ENCODE data around the gene IRF5.

DNA sequence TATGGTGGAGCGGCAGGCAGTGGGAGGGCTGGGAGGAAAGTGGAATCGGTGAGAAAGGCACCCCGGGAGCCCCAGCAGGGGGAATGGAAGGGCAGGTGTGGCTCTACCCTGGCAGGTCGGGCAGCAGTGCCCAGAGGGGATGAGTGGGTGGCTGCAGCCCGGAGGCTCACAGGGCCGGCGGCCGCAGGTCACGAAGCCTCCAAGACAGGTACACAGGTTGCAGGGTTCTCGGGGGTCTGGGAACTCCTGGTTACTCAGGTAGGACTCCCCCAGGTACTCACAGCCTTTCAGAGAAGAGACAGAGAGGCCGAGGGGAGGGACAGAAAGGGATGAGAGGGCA is 49.0 kb upstream of the IRF5 start:
- TF ChIP-seq, protein P1, sequence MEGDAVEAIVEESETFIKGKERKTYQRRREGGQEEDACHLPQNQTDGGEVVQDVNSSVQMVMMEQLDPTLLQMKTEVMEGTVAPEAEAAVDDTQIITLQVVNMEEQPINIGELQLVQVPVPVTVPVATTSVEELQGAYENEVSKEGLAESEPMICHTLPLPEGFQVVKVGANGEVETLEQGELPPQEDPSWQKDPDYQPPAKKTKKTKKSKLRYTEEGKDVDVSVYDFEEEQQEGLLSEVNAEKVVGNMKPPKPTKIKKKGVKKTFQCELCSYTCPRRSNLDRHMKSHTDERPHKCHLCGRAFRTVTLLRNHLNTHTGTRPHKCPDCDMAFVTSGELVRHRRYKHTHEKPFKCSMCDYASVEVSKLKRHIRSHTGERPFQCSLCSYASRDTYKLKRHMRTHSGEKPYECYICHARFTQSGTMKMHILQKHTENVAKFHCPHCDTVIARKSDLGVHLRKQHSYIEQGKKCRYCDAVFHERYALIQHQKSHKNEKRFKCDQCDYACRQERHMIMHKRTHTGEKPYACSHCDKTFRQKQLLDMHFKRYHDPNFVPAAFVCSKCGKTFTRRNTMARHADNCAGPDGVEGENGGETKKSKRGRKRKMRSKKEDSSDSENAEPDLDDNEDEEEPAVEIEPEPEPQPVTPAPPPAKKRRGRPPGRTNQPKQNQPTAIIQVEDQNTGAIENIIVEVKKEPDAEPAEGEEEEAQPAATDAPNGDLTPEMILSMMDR (conservative IDR thresholded peaks at IDR 0.05; ENCODE audit: low read length): no peak
- TF ChIP-seq EZH2phosphoT487 (IDR thresholded peaks at IDR 0.05; ENCODE audit: borderline replicate concordance): no peak
